Epithelial cell of esophagus (primary cell): ENCODE results near the gene BIN1.

Experiments used
- DNase-seq: peaks from one replicate; pipeline ENCODE4 v3.0.0; 2010; ENCODE audit warnings: low read depth
- H3K4me3 ChIP-seq: 2 replicates; pipeline ENCODE4 v1.5.1; 2011; ENCODE audit warnings: mild to moderate bottlenecking, low read length, control low read depth
- TF ChIP-seq, protein P1 (sequence below): IDR thresholded peaks from 2 replicates; pipeline ENCODE4 v1.5.1; 2011; ENCODE audit warnings: low read depth, mild to moderate bottlenecking, low read length, control low read depth, inconsistent platforms; ENCODE audit not compliant: insufficient read depth; ENCODE audit errors: missing control alignments

BIN1 gene, protein sequence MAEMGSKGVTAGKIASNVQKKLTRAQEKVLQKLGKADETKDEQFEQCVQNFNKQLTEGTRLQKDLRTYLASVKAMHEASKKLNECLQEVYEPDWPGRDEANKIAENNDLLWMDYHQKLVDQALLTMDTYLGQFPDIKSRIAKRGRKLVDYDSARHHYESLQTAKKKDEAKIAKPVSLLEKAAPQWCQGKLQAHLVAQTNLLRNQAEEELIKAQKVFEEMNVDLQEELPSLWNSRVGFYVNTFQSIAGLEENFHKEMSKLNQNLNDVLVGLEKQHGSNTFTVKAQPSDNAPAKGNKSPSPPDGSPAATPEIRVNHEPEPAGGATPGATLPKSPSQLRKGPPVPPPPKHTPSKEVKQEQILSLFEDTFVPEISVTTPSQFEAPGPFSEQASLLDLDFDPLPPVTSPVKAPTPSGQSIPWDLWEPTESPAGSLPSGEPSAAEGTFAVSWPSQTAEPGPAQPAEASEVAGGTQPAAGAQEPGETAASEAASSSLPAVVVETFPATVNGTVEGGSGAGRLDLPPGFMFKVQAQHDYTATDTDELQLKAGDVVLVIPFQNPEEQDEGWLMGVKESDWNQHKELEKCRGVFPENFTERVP

DNA sequence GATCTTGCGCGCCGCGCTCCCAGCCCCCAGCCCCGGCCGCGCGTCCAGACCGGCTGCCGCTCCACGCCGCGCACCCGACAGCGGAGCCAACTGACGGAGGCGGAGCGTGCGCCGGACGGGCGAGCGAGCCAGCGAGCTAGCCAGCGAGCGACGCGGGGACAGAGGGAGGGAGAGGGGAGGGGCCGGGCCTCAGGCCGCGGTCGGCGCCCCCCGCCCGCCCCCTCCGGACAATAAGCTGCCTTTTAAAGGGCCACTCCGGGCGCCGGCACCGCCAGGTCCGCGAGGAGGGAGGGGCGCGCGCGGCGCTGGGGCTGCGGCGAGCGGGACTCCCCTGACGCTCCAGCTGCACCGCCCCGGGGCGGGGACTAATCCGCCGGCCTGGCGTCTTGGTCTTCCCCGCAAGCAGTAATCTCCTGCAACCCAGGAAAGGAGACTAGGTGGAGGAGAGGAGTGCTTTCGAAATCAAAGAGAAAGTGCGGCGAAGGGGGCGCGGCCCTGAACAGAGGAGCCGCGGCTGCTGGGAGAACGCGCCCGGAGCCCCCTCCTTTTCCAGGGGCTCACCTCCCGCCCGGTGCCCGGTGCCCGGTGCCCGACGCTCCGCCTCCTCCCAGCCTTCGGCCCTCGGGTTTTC is at the start of gene BIN1:
Gene BIN1 (minus strand): TSS at position 164 of the 631 bp plus-strand sequence. CDS start 211 bp downstream, outside the sequence.
- TF ChIP-seq, protein P1, sequence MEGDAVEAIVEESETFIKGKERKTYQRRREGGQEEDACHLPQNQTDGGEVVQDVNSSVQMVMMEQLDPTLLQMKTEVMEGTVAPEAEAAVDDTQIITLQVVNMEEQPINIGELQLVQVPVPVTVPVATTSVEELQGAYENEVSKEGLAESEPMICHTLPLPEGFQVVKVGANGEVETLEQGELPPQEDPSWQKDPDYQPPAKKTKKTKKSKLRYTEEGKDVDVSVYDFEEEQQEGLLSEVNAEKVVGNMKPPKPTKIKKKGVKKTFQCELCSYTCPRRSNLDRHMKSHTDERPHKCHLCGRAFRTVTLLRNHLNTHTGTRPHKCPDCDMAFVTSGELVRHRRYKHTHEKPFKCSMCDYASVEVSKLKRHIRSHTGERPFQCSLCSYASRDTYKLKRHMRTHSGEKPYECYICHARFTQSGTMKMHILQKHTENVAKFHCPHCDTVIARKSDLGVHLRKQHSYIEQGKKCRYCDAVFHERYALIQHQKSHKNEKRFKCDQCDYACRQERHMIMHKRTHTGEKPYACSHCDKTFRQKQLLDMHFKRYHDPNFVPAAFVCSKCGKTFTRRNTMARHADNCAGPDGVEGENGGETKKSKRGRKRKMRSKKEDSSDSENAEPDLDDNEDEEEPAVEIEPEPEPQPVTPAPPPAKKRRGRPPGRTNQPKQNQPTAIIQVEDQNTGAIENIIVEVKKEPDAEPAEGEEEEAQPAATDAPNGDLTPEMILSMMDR = no peak
- DNase-seq = peak; percentile 84
- H3K4me3 ChIP-seq = peak within 1 kb of the TSS; percentile 62

DNA sequence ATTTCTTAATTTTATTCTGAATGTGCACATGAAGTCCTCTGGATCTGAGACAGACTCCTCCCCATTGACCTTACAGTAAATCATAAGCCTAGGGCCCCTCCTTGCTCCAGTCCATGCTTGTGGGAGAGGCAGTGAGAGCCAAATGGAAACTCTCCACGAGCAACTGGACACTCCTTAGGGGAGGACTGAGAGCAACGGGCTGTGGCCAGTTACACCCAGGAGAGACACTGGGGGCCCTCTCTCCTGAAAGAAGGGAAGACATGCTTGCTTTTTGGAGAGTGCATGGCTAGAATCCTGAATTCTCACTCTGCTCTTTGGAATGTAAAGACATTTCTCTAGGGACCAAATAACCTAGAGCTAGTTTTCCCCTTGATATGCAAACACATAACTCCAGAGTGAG is 49.0 kb upstream of the BIN1 start:
- DNase-seq = no peak
- TF ChIP-seq, protein P1 = no peak

DNA sequence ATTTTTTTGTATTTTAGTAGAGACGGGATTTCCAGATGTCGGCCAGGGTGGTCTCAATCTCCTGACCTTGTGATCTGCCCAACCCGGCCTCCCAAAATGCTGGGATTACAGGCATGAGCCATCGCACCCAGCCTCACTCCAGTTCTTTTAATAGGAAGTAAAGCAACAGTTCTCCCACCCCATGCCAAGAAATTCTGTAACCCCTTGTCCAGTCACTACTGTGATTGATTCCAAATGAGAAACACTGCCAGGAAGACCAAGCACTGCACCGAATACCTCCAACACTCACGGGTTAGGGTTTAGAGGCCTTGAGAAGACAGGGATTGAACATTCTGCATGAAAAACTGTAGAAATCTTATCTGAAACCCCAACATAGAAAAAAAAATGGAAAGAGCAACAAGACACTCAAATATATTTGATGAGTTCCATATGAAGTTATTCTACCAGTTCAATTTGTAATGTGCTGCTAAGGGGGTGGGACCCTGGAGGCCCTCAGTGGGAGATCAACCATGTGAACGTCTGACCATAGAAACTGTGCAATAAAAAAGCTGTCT is 48.2 kb upstream of the BIN1 start:
- DNase-seq = no peak
- TF ChIP-seq, protein P1 = no peak
- no peak overlapping the region for H3K4me3 ChIP-seq

More for the DNA sequence above, 49.0 kb upstream of the BIN1 start:
- H3K4me3 ChIP-seq = no peak overlapping the region

DNA sequence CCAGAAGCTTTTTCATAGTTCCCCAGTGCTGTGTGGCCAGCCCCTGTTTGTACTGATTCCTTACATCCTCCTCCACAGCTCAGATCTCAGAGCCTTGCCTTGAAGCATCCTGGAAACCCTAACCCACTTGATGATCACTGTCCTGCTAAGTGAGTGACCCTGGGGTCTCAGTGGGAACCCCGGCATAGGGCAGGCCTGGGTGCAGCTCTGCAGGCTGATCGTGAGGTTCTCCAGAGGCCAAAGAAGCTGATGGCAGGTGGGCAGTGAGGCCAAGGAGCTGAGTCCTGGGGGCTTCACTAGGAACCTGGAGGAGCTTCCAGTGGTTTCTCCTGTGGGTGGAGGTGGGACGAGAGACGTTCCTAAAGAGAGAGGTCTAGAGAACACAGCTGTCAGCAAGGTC is 47.4 kb upstream of the BIN1 start:
- no peak for DNase-seq
- no peak overlapping the region for H3K4me3 ChIP-seq
- TF ChIP-seq, protein P1 = no peak

DNA sequence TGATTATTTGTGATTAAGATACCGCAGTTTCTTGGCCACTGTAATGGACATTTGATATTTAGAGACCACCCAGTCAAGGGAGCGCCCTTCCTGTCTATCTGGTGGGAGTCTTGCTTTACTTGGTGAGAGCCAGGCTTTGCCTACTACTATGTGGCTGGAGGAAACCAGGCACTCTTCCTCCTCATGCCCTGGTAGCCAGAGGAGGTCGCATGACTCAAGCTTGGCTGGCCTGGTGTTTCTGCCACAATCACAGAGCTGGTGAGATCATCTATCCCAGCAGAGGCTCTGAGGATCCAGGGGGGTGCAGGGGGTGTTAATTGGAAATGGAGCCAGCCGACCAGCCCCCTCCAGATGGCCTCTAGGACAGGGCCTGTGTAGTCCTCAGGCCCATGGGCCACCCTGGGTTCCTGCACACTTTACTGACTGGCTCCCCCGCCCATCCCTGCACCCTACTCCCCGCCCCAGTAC is 46.8 kb upstream of the BIN1 start:
- H3K4me3 ChIP-seq = no peak overlapping the region

DNA sequence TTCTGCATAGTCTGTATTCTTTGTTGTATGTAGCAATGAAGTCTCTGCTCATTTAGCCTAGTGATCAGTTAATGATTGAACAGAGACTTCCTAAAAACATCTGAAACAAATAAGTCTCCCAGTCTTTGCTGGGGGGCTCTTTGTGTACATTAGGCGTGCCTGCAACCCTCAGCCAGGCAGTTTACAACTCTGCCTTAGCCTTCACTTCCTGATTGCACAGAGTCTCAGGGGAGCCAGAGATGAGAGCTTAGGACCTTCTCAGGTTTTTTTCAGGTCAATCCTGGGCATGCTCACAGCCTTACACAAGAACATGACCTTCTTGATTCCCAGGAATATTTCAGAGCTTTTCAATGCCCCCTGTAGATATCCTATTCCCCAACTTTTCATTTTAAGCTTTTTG is 44.0 kb upstream of the BIN1 start:
- H3K4me3 ChIP-seq = no peak overlapping the region
- TF ChIP-seq, protein P1 = no peak
- no peak for DNase-seq

More for the DNA sequence above, 46.8 kb upstream of the BIN1 start:
- TF ChIP-seq, protein P1 = no peak
- DNase-seq = peak; percentile 70
